Measurements from ENCODE around the gene GSPT2. TPM values are rescaled to one million over a fixed set of nuclear protein-coding genes. Genes with fewer than 3 reads are reported as not detected.

Gene GSPT2
- total RNA-seq, 1 experiment from 2014 or later = not detected

Other genes starting within 250 kb of the GSPT2 start
- gene NUDT11, start 246.8 kb upstream of the GSPT2 start, total RNA-seq (2021; ENCODE audit: unreplicated experiment) = not detected
- not detected for gene CENPVL3, start 124.5 kb upstream of the GSPT2 start, total RNA-seq (2021; ENCODE audit: unreplicated experiment)
- gene CENPVL2, start 60.6 kb upstream of the GSPT2 start, total RNA-seq (2021; ENCODE audit: unreplicated experiment) = not detected
- gene CENPVL1, start 32.9 kb upstream of the GSPT2 start, total RNA-seq (2021; ENCODE audit: unreplicated experiment) = not detected
- 82.3 TPM for gene MAGED1, start 150.2 kb downstream of the GSPT2 start, total RNA-seq (2021; ENCODE audit: unreplicated experiment)